NCI-H446 treated with DMSO at 0.1 percent for 48 hours (cell line): ENCODE data around the gene SLC2A13.

ENCODE experiments used
- DNase-seq: peaks from one replicate; lab custom pipeline; 2025; lab: John Stamatoyannopoulos, UW

The SLC2A13 gene

GRCh38 chr12:39990122-39991101 lies 115.5 kb downstream of the SLC2A13 start:
- no peak for DNase-seq

GRCh38 chr12:39989501-39989900 lies 116.4 kb downstream of the SLC2A13 start:
- peak; percentile 50 for DNase-seq

GRCh38 chr12:39988574-39988973 lies 117.3 kb downstream of the SLC2A13 start:
- no peak for DNase-seq

GRCh38 chr12:39986674-39987073 lies 119.2 kb downstream of the SLC2A13 start:
- DNase-seq = peak; percentile 18

GRCh38 chr12:39984670-39985069 lies 121.2 kb downstream of the SLC2A13 start:
- DNase-seq = no peak

- DNase-seq = peak; percentile 85
These were observed 130.4 kb downstream of the SLC2A13 start for GRCh38 chr12:39975374-39975918.

GRCh38 chr12:39972119-39972518 lies 133.8 kb downstream of the SLC2A13 start:
- no peak for DNase-seq

GRCh38 chr12:39971348-39971747 lies 134.5 kb downstream of the SLC2A13 start:
- DNase-seq = no peak

- peak; percentile 35 for DNase-seq
These were observed 139.2 kb downstream of the SLC2A13 start for GRCh38 chr12:39966721-39967120.

GRCh38 chr12:39966256-39966655 lies 139.6 kb downstream of the SLC2A13 start:
- DNase-seq = peak; percentile 17

GRCh38 chr12:39959467-39959866 lies 146.4 kb downstream of the SLC2A13 start:
- DNase-seq = no peak

GRCh38 chr12:39959031-39959430 lies 146.8 kb downstream of the SLC2A13 start:
- peak; percentile 78 for DNase-seq

GRCh38 chr12:39958377-39958776 lies 147.5 kb downstream of the SLC2A13 start:
- no peak for DNase-seq

- no peak for DNase-seq
These were observed 149.2 kb downstream of the SLC2A13 start for GRCh38 chr12:39956725-39957124.

- no peak for DNase-seq
These were observed 159.3 kb downstream of the SLC2A13 start for GRCh38 chr12:39946361-39947280.

- DNase-seq = no peak
These were observed 168.8 kb downstream of the SLC2A13 start for GRCh38 chr12:39937119-39937518.

GRCh38 chr12:39935839-39936238 lies 170.0 kb downstream of the SLC2A13 start:
- DNase-seq = no peak

- no peak for DNase-seq
These were observed 170.6 kb downstream of the SLC2A13 start for GRCh38 chr12:39935275-39935674.

GRCh38 chr12:39931857-39932256 lies 174.0 kb downstream of the SLC2A13 start:
- no peak for DNase-seq

- no peak for DNase-seq
These were observed 174.7 kb downstream of the SLC2A13 start for GRCh38 chr12:39931231-39931630.

- DNase-seq = no peak
These were observed 175.8 kb downstream of the SLC2A13 start for GRCh38 chr12:39930101-39930500.

- no peak for DNase-seq
These were observed 177.5 kb downstream of the SLC2A13 start for GRCh38 chr12:39928181-39928899.
